Lung (tissue), 12 donors: ENCODE measurements around the gene COPB2. TPM values are rescaled to one million over a fixed set of nuclear protein-coding genes. Genes with fewer than 3 reads are reported as not detected.
A peak's percentile ranks its signal among the peaks of the same experiment; 100 is the strongest.

Experiments
- ATAC-seq: fragments of 200-7000 bp; cut with Tn5 transposase; one replicate; pipeline ENCODE4 v1.9.1; 2020; ENCODE audit warnings: moderate number of reproducible peaks; ENCODE audit not compliant: insufficient read depth, low FRiP score
- DNase-seq, 3 donors: peaks; one replicate each; pipeline ENCODE4 v3.0.0-alpha.2; 2013 to 2017
- H3K27ac ChIP-seq, 2 donors: one replicate each; pipeline ENCODE4 v1.5.1; 2013; ENCODE audit warnings: mild to moderate bottlenecking in 2 of 2, moderate library complexity in 2 of 2, control low read depth in 1 of 2, inconsistent platforms in 1 of 2, low read depth in 1 of 2, low read length in 1 of 2
- H3K27me3 ChIP-seq, 3 donors: one replicate each; pipeline ENCODE4 v1.5.1; 2013; ENCODE audit warnings: low read length in 2 of 3; ENCODE audit not compliant: control insufficient read depth in 3 of 3, insufficient read depth in 3 of 3
- H3K36me3 ChIP-seq, 4 donors: one replicate each; pipeline ENCODE4 v1.5.1; 2013; ENCODE audit warnings: low read length in 4 of 4, mild to moderate bottlenecking in 1 of 4, moderate library complexity in 1 of 4; ENCODE audit not compliant: control insufficient read depth in 4 of 4, insufficient read depth in 4 of 4
- H3K4me1 ChIP-seq, 5 donors: one replicate each; pipeline ENCODE4 v1.5.1; 2013; ENCODE audit warnings: low read length in 5 of 5, mild to moderate bottlenecking in 2 of 5, moderate library complexity in 1 of 5; ENCODE audit not compliant: control insufficient read depth in 5 of 5, insufficient read depth in 5 of 5
- H3K4me3 ChIP-seq: one replicate; pipeline ENCODE4 v1.5.1; 2013; ENCODE audit warnings: mild to moderate bottlenecking, control low read depth, moderate library complexity
- H3K9ac ChIP-seq, 2 donors: one replicate each; pipeline ENCODE4 v1.5.1; 2013; ENCODE audit warnings: low read length in 2 of 2, control low read depth in 1 of 2; ENCODE audit not compliant: insufficient read depth in 1 of 2
- H3K9me3 ChIP-seq, 4 donors: one replicate each; pipeline ENCODE4 v1.5.1; 2013; ENCODE audit warnings: low read length in 3 of 4, mild to moderate bottlenecking in 1 of 4, moderate library complexity in 1 of 4; ENCODE audit not compliant: control insufficient read depth in 4 of 4, insufficient read depth in 3 of 4
- WGBS, 2 donors: extraction: QIAGEN DNeasy Blood & Tissue Kit; methylation state at CpG; one replicate each; pipeline ENCODE4 v1.1.7; 2013; 5-methylcytosine and 5-hydroxymethylcytosine counted together
- polyA plus RNA-seq, 2 donors: library from polyadenylated mRNA; stranded (reverse); fragments of 200-250 nt; gene quantifications; one replicate each; pipeline ENCODE4 v1.2.1, GENCODE V29; 2013
- total RNA-seq, 2 donors: library from RNA; depleted of rRNA in 1 of 2; stranded (reverse); fragments of >200 nt in 1 of 2; gene quantifications; one replicate each; pipeline ENCODE4 v1.2.1, GENCODE V29; 2014 to 2021
- TF ChIP-seq, protein P1 (sequence below): IDR thresholded peaks from 2 replicates; pipeline ENCODE4 v1.5.1; 2012; ENCODE audit warnings: mild to moderate bottlenecking; ENCODE audit errors: control extremely low read depth, extremely low read depth
- donor health status: control.
- donor health status: control.
- donor health status: Bipolar disorder and iron deficiency.
- donor health status: healthy.
- donor health status: DM: yes; HTN: yes; CAD: no.

Gene COPB2
- total and polyA plus RNA-seq, 4 donors = 36.9 to 136 (median 103) TPM

DNA sequence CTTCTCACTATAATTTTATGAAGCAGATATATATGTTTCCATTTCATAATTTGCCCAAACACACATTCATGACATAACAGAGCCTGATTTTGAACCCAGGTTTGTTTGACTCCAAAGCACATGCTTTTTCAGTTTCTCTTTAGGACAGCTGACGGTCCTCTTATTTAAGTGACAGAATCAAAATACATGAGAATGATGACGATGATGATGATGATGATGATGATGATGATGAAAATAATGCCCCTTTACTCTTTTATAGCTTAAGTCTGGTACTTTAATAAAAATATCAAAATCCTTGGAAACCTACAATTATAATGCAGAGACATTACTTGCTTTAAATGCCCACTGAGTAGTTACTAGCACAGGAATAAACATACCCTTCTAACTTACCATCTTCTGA, 15.3 kb downstream of the COPB2 start:
- H3K27ac ChIP-seq = no peak overlapping the region
- no peaks in the 10 kb centered on the region for H3K4me1 ChIP-seq
- peaks cover 23 to 66% (median 43%) of the 10 kb centered on the region in 4 donors for H3K36me3 ChIP-seq
- no peaks in the 10 kb centered on the region for H3K9me3 ChIP-seq
- TF ChIP-seq, protein P1, sequence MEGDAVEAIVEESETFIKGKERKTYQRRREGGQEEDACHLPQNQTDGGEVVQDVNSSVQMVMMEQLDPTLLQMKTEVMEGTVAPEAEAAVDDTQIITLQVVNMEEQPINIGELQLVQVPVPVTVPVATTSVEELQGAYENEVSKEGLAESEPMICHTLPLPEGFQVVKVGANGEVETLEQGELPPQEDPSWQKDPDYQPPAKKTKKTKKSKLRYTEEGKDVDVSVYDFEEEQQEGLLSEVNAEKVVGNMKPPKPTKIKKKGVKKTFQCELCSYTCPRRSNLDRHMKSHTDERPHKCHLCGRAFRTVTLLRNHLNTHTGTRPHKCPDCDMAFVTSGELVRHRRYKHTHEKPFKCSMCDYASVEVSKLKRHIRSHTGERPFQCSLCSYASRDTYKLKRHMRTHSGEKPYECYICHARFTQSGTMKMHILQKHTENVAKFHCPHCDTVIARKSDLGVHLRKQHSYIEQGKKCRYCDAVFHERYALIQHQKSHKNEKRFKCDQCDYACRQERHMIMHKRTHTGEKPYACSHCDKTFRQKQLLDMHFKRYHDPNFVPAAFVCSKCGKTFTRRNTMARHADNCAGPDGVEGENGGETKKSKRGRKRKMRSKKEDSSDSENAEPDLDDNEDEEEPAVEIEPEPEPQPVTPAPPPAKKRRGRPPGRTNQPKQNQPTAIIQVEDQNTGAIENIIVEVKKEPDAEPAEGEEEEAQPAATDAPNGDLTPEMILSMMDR = no peak
- no peaks in the 10 kb centered on the region for H3K27me3 ChIP-seq
- WGBS, 2 donors = 95% methylated on average over 2 of the region's 2 CpGs
- ATAC-seq = no peak
- DNase-seq = no peak
- no peak overlapping the region for H3K9ac ChIP-seq
- H3K4me3 ChIP-seq = no peak overlapping the region

DNA sequence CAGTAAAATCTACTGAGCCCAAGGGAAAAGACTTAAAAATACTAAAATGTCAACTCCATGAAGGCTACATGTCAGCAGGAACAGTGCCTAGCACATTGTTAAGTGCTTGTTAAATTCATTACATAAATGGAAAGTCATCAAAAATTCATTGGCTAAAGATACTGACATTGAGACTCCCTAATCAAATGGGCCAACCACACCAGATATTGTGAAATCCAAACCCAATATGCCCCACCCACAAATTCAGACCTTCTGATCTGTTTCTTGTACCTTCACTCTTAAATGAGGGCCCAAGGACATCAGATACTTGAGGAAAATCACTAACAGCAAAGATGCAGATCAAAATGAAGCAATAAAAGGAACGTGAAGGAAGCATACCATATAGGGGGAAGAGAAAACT, 24.9 kb downstream of the COPB2 start:
- Histone ChIP-seq H3K9ac (no peak overlapping the region), H3K36me3 (peaks cover 19 to 63% (median 49%) of the 10 kb centered on the region in 4 donors), H3K9me3 (no peaks in the 10 kb centered on the region), H3K27ac (no peak overlapping the region), H3K4me3 (no peak overlapping the region), H3K27me3 (no peaks in the 10 kb centered on the region), H3K4me1 (peaks cover 0 to 8% (median under 1%) of the 10 kb centered on the region in 5 donors)
- DNase-seq (no peak), ATAC-seq (no peak)
- 88 to 94% methylated on average over 1 of the region's 1 CpG for WGBS, 2 donors
- TF ChIP-seq, protein P1 = no peak

DNA sequence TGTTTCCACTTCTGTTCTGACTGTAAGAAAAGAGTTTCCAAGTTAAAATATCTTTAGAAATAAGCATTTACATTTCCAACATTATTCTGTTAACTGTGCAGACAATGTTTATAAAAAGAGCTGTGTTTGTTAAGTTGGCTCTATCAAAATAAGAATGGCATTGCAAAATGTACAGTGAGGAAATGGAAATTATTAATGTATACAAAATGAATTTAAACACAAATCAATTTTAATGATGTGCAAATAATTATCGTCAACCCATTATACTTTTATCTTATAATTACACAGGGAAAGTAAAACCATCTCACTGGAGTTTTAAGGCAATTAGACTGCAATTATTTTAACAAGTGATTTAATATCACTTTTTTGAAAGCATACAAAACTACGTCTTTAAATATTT, 28.2 kb downstream of the COPB2 start:
- Histone ChIP-seq H3K9ac (no peak overlapping the region), H3K4me1 (peaks cover 0 to 8% (median 2%) of the 10 kb centered on the region in 5 donors), H3K4me3 (no peak overlapping the region), H3K27me3 (no peaks in the 10 kb centered on the region), H3K27ac (no peak overlapping the region), H3K36me3 (peaks cover 25 to 68% (median 52%) of the 10 kb centered on the region in 4 donors), H3K9me3 (no peaks in the 10 kb centered on the region)
- 85 to 88% methylated on average over 2 of the region's 2 CpGs for WGBS, 2 donors
- ATAC-seq (no peak), DNase-seq (peak in 2 of 3 donors; percentile 41 to 76)
- TF ChIP-seq, protein P1 = no peak
